Nephron (organoid): ENCODE data around the gene SLC1A1.

Source experiments
- H3K27ac Mint-ChIP-seq, 3 experiments: 2 replicates each; pipeline ENCODE4 v1.8.0; 2020; ENCODE audit warnings: mixed read lengths in 3 of 3, mild to moderate bottlenecking in 2 of 3, moderate library complexity in 1 of 3
- H3K27me3 Mint-ChIP-seq: 2 replicates; pipeline ENCODE4 v1.8.0; 2021; ENCODE audit warnings: low read depth, mild to moderate bottlenecking, moderate library complexity, mixed read lengths
- H3K36me3 Mint-ChIP-seq: 2 replicates; pipeline ENCODE4 v1.8.0; 2020; ENCODE audit warnings: low read depth, mixed read lengths
- H3K4me1 Mint-ChIP-seq: 2 replicates; pipeline ENCODE4 v1.8.0; 2020; ENCODE audit warnings: mixed read lengths
- H3K4me3 Mint-ChIP-seq, 3 experiments: 2 replicates each; pipeline ENCODE4 v1.8.0; 2020; ENCODE audit warnings: mild to moderate bottlenecking in 3 of 3, mixed read lengths in 3 of 3, moderate library complexity in 2 of 3
- H3K9me3 Mint-ChIP-seq: 2 replicates; pipeline ENCODE4 v1.8.0; 2020; ENCODE audit warnings: mixed read lengths
- TF ChIP-seq, protein P1 (sequence below), 3 experiments: fragments of 200-600 bp; sonication (generic); IDR thresholded peaks; one replicate each; pipeline ENCODE4 v1.5.0; 2021; ENCODE audit warnings: antibody characterized with exemption in 3 of 3; ENCODE audit not compliant: unreplicated experiment in 3 of 3

SLC1A1 gene

GRCh38 chr9:4622016-4622415 lies 131.7 kb downstream of the SLC1A1 start:
- no peaks in the 10 kb centered on the region for H3K9me3 Mint-ChIP-seq
- H3K27me3 Mint-ChIP-seq: no peaks in the 10 kb centered on the region
- H3K36me3 Mint-ChIP-seq: no peaks in the 10 kb centered on the region
- TF ChIP-seq, protein P1, sequence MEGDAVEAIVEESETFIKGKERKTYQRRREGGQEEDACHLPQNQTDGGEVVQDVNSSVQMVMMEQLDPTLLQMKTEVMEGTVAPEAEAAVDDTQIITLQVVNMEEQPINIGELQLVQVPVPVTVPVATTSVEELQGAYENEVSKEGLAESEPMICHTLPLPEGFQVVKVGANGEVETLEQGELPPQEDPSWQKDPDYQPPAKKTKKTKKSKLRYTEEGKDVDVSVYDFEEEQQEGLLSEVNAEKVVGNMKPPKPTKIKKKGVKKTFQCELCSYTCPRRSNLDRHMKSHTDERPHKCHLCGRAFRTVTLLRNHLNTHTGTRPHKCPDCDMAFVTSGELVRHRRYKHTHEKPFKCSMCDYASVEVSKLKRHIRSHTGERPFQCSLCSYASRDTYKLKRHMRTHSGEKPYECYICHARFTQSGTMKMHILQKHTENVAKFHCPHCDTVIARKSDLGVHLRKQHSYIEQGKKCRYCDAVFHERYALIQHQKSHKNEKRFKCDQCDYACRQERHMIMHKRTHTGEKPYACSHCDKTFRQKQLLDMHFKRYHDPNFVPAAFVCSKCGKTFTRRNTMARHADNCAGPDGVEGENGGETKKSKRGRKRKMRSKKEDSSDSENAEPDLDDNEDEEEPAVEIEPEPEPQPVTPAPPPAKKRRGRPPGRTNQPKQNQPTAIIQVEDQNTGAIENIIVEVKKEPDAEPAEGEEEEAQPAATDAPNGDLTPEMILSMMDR (IDR thresholded peaks at IDR 0.05; ENCODE audit: unreplicated experiment in 3 of 3): no peak
- no peak overlapping the region for H3K4me3 Mint-ChIP-seq
- no peak overlapping the region for H3K27ac Mint-ChIP-seq
- H3K4me1 Mint-ChIP-seq: no peaks in the 10 kb centered on the region

- no peaks in the 10 kb centered on the region for H3K27me3 Mint-ChIP-seq
- H3K4me3 Mint-ChIP-seq: no peak overlapping the region
- no peaks in the 10 kb centered on the region for H3K9me3 Mint-ChIP-seq
- no peak overlapping the region for H3K27ac Mint-ChIP-seq
- TF ChIP-seq, protein P1 (IDR thresholded peaks at IDR 0.05; ENCODE audit: unreplicated experiment in 3 of 3): no peak
- no peaks in the 10 kb centered on the region for H3K4me1 Mint-ChIP-seq
- no peaks in the 10 kb centered on the region for H3K36me3 Mint-ChIP-seq
Measured at GRCh38 chr9:4630836-4631235, 140.6 kb downstream of the SLC1A1 start.
